Airway epithelial cell (primary cell): ENCODE results near the gene EVI2A. TPM values are rescaled to one million over a fixed set of nuclear protein-coding genes. Genes with fewer than 3 reads are reported as not detected.

ENCODE experiments used
- total RNA-seq: library from RNA; depleted of rRNA; stranded (reverse); fragments of >200 nt; gene quantifications from 2 replicates; pipeline ENCODE4 v1.2.3, GENCODE V29; 2015

Gene EVI2A, protein sequence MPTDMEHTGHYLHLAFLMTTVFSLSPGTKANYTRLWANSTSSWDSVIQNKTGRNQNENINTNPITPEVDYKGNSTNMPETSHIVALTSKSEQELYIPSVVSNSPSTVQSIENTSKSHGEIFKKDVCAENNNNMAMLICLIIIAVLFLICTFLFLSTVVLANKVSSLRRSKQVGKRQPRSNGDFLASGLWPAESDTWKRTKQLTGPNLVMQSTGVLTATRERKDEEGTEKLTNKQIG
- 0.19 and 0.21 TPM in 2 replicates for total RNA-seq

DNA sequence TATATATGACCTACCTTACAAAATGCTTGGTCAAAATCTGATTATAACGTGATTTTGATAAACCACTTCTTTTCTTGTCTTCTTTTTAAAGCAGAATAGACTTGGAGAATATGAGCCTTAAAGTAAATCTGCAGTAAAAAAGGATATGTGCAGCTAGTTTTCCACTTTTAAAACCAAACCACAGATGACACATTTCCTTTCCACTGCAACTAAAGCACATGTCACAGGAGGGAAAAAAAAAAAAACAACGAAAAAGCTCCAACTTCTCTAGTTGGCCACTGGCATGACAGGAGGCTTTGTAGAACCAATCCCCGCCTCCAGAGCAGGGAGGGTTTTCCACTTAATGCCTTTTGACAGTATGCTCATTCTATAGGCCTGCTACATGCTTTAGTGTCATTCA, at the start of gene EVI2A:
Gene EVI2A, minus strand, starts transcription at position 142 of the 400 bp plus-strand sequence. CDS start 2,609 bp downstream, outside the sequence.

DNA sequence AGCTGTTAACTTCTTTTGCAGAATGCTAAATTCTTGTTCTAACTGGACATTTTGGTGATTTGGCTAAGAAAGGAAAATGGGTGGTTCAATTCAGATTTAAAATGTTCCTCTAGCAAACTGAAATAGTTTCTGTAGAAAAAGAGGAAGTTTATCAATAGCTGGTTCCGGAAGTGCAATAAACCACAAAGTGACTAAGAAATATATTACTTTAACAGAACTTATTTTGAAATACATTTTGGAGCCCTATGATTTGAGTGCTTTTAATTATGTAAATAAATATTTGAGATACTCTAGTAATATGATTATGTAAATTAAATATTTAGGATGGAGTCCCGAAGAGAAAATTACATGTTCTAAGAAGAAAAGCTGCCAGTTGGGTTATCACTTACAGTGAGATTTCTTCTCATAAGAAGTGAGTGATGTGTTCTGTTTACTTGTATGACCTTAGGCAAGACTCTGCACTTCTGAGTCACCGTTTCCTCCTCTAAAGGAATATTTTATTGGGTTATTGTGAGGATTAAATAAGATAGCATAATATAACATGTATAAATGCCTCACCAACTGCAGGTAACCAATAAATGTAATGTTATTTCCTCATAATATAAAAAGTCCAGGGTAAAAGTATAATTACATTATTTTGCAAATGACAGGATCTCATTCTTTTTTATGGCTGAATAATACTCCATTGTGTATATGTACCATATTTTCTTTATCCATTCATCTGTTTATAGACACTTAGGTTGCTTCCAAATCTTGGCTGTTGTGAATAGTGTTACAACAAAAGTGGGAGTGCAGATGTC, 7.2 kb downstream of the EVI2A start, which contains the start of gene EVI2B:
Gene EVI2B, minus strand, starts transcription at position 73 of the 800 bp plus-strand sequence. CDS start 8,445 bp downstream, outside the sequence.

DNA sequence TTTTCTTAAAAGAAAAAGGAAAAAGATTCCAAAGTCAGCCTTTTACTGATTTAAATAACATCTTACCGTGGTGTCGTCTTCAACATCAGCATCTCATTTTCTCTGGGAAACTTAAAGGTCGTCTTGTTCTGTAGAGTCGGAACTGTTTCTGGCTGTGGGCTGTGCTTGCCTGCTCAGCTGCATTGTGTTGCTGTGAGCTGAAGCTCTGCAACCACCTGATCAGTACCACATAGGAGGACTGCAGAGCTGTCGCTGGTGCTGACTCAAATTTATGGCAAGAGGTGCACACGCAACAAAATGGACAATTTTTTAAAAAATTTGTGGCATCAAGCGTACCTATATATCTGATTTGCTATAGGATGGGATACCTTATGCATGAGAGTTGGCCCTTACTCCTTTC, 24.3 kb downstream of the EVI2A start, which contains the start of gene OMG:
Gene OMG, minus strand, starts transcription at position 150 of the 400 bp plus-strand sequence. CDS start 908 bp downstream, outside the sequence.

Other genes with a start within 250 kb of the EVI2A start
- gene NF1, start 226.6 kb downstream of the EVI2A start, total RNA-seq = 23.8 and 28.1 TPM in 2 replicates
- not detected in 2 replicates for gene OMG, start 24.4 kb downstream of the EVI2A start, total RNA-seq
- gene EVI2B, start 7.6 kb downstream of the EVI2A start, total RNA-seq = 0.14 TPM in 1 of 2 replicates, not detected in the other
- gene RAB11FIP4, start 70.1 kb upstream of the EVI2A start, total RNA-seq = 13.2 and 15.6 TPM in 2 replicates